Dedifferentiated amniotic fluid mesenchymal stem cell (primary cell): ENCODE measurements around the gene SMARCC1.

Experiments
- DNase-seq: peaks from one replicate; pipeline ENCODE4 v3.0.0-alpha.2; 2016; ENCODE audit errors: extremely low spot score

SMARCC1 gene

GRCh38 chr3:47588587-47588986 lies 193.1 kb downstream of the SMARCC1 start:
- DNase-seq: no peak

GRCh38 chr3:47588053-47588452 lies 193.6 kb downstream of the SMARCC1 start:
- no peak for DNase-seq

GRCh38 chr3:47586746-47587145 lies 194.9 kb downstream of the SMARCC1 start:
- no peak for DNase-seq

GRCh38 chr3:47583320-47584075 lies 198.2 kb downstream of the SMARCC1 start:
- DNase-seq: no peak

- no peak for DNase-seq
These were observed 199.9 kb downstream of the SMARCC1 start for GRCh38 chr3:47581835-47582234.

- DNase-seq: no peak
These were observed 200.3 kb downstream of the SMARCC1 start for GRCh38 chr3:47581422-47581821.

GRCh38 chr3:47580481-47580880 lies 201.2 kb downstream of the SMARCC1 start:
- DNase-seq: no peak

GRCh38 chr3:47579875-47580274 lies 201.8 kb downstream of the SMARCC1 start:
- DNase-seq: no peak

- DNase-seq: no peak
These were observed 202.7 kb downstream of the SMARCC1 start, which contains the start of gene CSPG5 for GRCh38 chr3:47578691-47579632. Gene CSPG5, minus strand, starts transcription at chr3:47578865. Its CDS starts 172 bp downstream, at chr3:47578693.

GRCh38 chr3:47578119-47578632 lies 203.5 kb downstream of the SMARCC1 start:
- DNase-seq: no peak

GRCh38 chr3:47577583-47578118 lies 204.0 kb downstream of the SMARCC1 start:
- DNase-seq: no peak

- no peak for DNase-seq
These were observed 208.2 kb downstream of the SMARCC1 start for GRCh38 chr3:47573190-47574172.

- DNase-seq: no peak
These were observed 210.1 kb downstream of the SMARCC1 start for GRCh38 chr3:47571391-47572175.

GRCh38 chr3:47568901-47569300 lies 212.8 kb downstream of the SMARCC1 start:
- DNase-seq: no peak

- no peak for DNase-seq
These were observed 214.5 kb downstream of the SMARCC1 start for GRCh38 chr3:47567149-47567548.

- no peak for DNase-seq
These were observed 215.0 kb downstream of the SMARCC1 start for GRCh38 chr3:47566667-47567066.

- DNase-seq: no peak
These were observed 215.8 kb downstream of the SMARCC1 start for GRCh38 chr3:47565734-47566550.

GRCh38 chr3:47556351-47556750 lies 225.3 kb downstream of the SMARCC1 start:
- no peak for DNase-seq

GRCh38 chr3:47554335-47554734 lies 227.4 kb downstream of the SMARCC1 start:
- DNase-seq: no peak
